Transverse colon (tissue), 4 donors: ENCODE measurements around the gene BBIP1. TPM values are rescaled to one million over a fixed set of nuclear protein-coding genes. Genes with fewer than 3 reads are reported as not detected.
A peak's percentile ranks its signal among the peaks of the same experiment; 100 is the strongest.

ENCODE experiments used
- DNase-seq: peaks from one replicate; pipeline ENCODE4 v3.0.0-alpha.2; 2019
- H3K27ac ChIP-seq, 4 donors: fragments of 200-600 bp; sonication (generic); 2 replicates each; pipeline ENCODE4 v1.5.1; 2016 to 2018; ENCODE audit warnings: inconsistent platforms in 4 of 4
- H3K27me3 ChIP-seq: fragments of 200-600 bp; sonication (generic); 2 replicates; pipeline ENCODE4 v1.5.1; 2017; ENCODE audit warnings: inconsistent platforms
- H3K36me3 ChIP-seq, 4 donors: fragments of 200-600 bp; sonication (generic); 2 replicates each; pipeline ENCODE4 v1.5.1; 2017 to 2019; ENCODE audit warnings: inconsistent platforms in 4 of 4
- H3K4me1 ChIP-seq, 4 donors: fragments of 200-600 bp; sonication (generic); 2 replicates each; pipeline ENCODE4 v1.5.1; 2017 to 2020; ENCODE audit warnings: inconsistent platforms in 4 of 4
- H3K4me3 ChIP-seq, 4 donors: fragments of 200-600 bp; sonication (generic); 1 replicate in 1 of 4; 2 replicates in 3 of 4; pipeline versions ENCODE4 v1.5.1 to v1.6.1; 2017 to 2019; ENCODE audit warnings: inconsistent platforms in 4 of 4
- H3K9me3 ChIP-seq, 2 donors: fragments of 200-600 bp; sonication (generic); 2 replicates each; pipeline ENCODE4 v1.5.1; 2017 to 2019; ENCODE audit warnings: inconsistent platforms in 2 of 2
- EP300 ChIP-seq: sonication (generic); formaldehyde crosslinking; IDR thresholded peaks from one replicate; pipeline ENCODE4 v1.6.1; 2017; ENCODE audit warnings: antibody characterized with exemption, low read depth
- POLR2A ChIP-seq: fragments of 450-650 bp; IDR thresholded peaks from one replicate; pipeline ENCODE4 v1.6.1; 2016; ENCODE audit warnings: antibody characterized with exemption, mild to moderate bottlenecking, moderate library complexity
- POLR2AphosphoS5 ChIP-seq, 3 donors: sonication (generic); formaldehyde crosslinking; IDR thresholded peaks; one replicate each; pipeline ENCODE4 v1.6.1; 2016; ENCODE audit warnings: antibody characterized with exemption in 3 of 3
- WGBS, 2 donors: methylation state at CpG; one replicate each; pipeline ENCODE4 v1.1.5; 2018; ENCODE audit warnings: low coverage in 1 of 2; 5-methylcytosine and 5-hydroxymethylcytosine counted together
- in situ Hi-C, 4 donors: fragments of 200-750 bp; cut with MboI; loops; one replicate each; pipeline versions ENCODE4 v1.15.0 to v1.15.1; 2017; ENCODE audit warnings: low sequenced_read_pairs in 3 of 4, low pct_ligation_motif_present in 1 of 4, low pct_unique_long_range_greater_than_20kb in 1 of 4
- intact Hi-C: fragments of 100-400 bp; cut with DNase I; formaldehyde crosslinking; loops from one replicate; pipeline ENCODE4 v1.15.1; 2023; ENCODE audit warnings: low total_unique reads
- total RNA-seq, 4 donors: library from RNA; depleted of rRNA; stranded (reverse); fragments of >200 nt; gene quantifications; one replicate each; pipeline ENCODE4 v1.1.0, GENCODE V29; 2016
- TF ChIP-seq, protein P1 (sequence below), 5 experiments: fragments of 200-600 bp in 3 of 5; fragments of 450-650 bp in 2 of 5; sonication (generic) in 3 of 5; IDR thresholded peaks; 1 replicate in 2 of 5; 2 replicates in 3 of 5; pipeline ENCODE4 v1.5.1; 2016 to 2017; ENCODE audit warnings: antibody characterized with exemption in 5 of 5, inconsistent platforms in 3 of 5, mild to moderate bottlenecking in 2 of 5, moderate library complexity in 1 of 5

Gene BBIP1
- total RNA-seq, 4 donors from 2014 or later, result 9.6 to 44.9 (median 18.1) TPM

- H3K4me3 ChIP-seq, result no peak overlapping the region
- 0 to 30% methylated on average over 1 of the region's 1 CpG for WGBS, 2 donors
- in situ Hi-C loops, result no loop called here
- no peaks in the 10 kb centered on the region for H3K36me3 ChIP-seq
- TF ChIP-seq POLR2A, result no peak
- H3K4me1 ChIP-seq, result peaks cover 48 to 80% (median 59%) of the 10 kb centered on the region in 4 donors
- H3K9me3 ChIP-seq, result no peaks in the 10 kb centered on the region
- intact Hi-C loops, result no loop called here
- H3K27ac ChIP-seq, result peak overlapping the region; percentile 85 to 95 (median 88)
- DNase-seq, result no peak
- no peaks in the 10 kb centered on the region for H3K27me3 ChIP-seq
Measured at GRCh38 chr10:110859973-110860376, 59.0 kb downstream of the BBIP1 start.

GRCh38 chr10:110859206-110859972 is 59.6 kb downstream of the BBIP1 start:
- H3K4me1 ChIP-seq, result peaks cover 42 to 74% (median 54%) of the 10 kb centered on the region in 4 donors
- intact Hi-C loops (no loop called here), in situ Hi-C loops (no loop called here)
- TF ChIP-seq POLR2A (no peak), POLR2AphosphoS5 (IDR thresholded peaks at IDR 0.05) (no peak), EP300 (no peak)
- TF ChIP-seq, protein P1, sequence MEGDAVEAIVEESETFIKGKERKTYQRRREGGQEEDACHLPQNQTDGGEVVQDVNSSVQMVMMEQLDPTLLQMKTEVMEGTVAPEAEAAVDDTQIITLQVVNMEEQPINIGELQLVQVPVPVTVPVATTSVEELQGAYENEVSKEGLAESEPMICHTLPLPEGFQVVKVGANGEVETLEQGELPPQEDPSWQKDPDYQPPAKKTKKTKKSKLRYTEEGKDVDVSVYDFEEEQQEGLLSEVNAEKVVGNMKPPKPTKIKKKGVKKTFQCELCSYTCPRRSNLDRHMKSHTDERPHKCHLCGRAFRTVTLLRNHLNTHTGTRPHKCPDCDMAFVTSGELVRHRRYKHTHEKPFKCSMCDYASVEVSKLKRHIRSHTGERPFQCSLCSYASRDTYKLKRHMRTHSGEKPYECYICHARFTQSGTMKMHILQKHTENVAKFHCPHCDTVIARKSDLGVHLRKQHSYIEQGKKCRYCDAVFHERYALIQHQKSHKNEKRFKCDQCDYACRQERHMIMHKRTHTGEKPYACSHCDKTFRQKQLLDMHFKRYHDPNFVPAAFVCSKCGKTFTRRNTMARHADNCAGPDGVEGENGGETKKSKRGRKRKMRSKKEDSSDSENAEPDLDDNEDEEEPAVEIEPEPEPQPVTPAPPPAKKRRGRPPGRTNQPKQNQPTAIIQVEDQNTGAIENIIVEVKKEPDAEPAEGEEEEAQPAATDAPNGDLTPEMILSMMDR (IDR thresholded peaks at IDR 0.05), result no peak
- no peaks in the 10 kb centered on the region for H3K36me3 ChIP-seq
- H3K4me3 ChIP-seq, result no peak overlapping the region
- peak overlapping the region; percentile 85 to 95 (median 88) for H3K27ac ChIP-seq
- H3K9me3 ChIP-seq, result no peaks in the 10 kb centered on the region
- H3K27me3 ChIP-seq, result no peaks in the 10 kb centered on the region
- no peak for DNase-seq
- 67 to 71% methylated on average over 2 to 6 of the region's 6 CpGs for WGBS, 2 donors

- Histone ChIP-seq H3K4me3 (peak overlapping the region in 1 of 4 donors; percentile 2), H3K27ac (peak overlapping the region; percentile 85 to 95 (median 88)), H3K9me3 (no peaks in the 10 kb centered on the region), H3K27me3 (no peaks in the 10 kb centered on the region), H3K4me1 (peaks cover 32 to 70% (median 46%) of the 10 kb centered on the region in 4 donors), H3K36me3 (no peaks in the 10 kb centered on the region)
- TF ChIP-seq POLR2A (peak; percentile 53), POLR2AphosphoS5 (IDR thresholded peaks at IDR 0.05) (peak; percentile 31 to 84 (median 76)), EP300 (peak; percentile 74)
- TF ChIP-seq, protein P1 (IDR thresholded peaks at IDR 0.05), result no peak
- in situ Hi-C loops, result no loop called here
- intact Hi-C loops, result no loop called here
- WGBS, 2 donors, result 52% methylated on average over 1 of the region's 1 CpG; no CpG with 5 or more reads in 1 of the 2 donors
- peak; percentile 66 for DNase-seq
Measured at GRCh38 chr10:110858297-110858934, 60.6 kb downstream of the BBIP1 start.

- peaks cover 38 to 73% (median 49%) of the 10 kb centered on the region in 4 donors for H3K4me1 ChIP-seq
- H3K4me3 ChIP-seq, result peak overlapping the region in 1 of 4 donors; percentile 2
- in situ Hi-C loops (no loop called here), intact Hi-C loops (no loop called here)
- no peaks in the 10 kb centered on the region for H3K36me3 ChIP-seq
- H3K9me3 ChIP-seq, result no peaks in the 10 kb centered on the region
- H3K27ac ChIP-seq, result peak overlapping the region; percentile 85 to 95 (median 88)
- TF ChIP-seq POLR2A (peak; percentile 47), POLR2AphosphoS5 (IDR thresholded peaks at IDR 0.05) (peak; percentile 18 to 88 (median 82)), EP300 (peak; percentile 49)
- TF ChIP-seq, protein P1 (IDR thresholded peaks at IDR 0.05), result peak in 1 of 5 experiments; percentile 60
- DNase-seq, result peak; percentile 71
- no peaks in the 10 kb centered on the region for H3K27me3 ChIP-seq
- WGBS, 2 donors, result 27 to 31% methylated on average over 2 to 12 of the region's 12 CpGs
Measured at GRCh38 chr10:110857265-110858171, 61.5 kb downstream of the BBIP1 start.
